ENCODE data around the gene GPR108.
A peak's percentile ranks its signal among the peaks of the same experiment; 100 is the strongest.
"Not testable (repeated sequence)": the region's sequence is repeated elsewhere in the genome, so short reads cannot be mapped to it uniquely, and the experiment has no call there.

The GPR108 gene

GRCh38 chr19:6750062-6750461 is 12.7 kb upstream of the GPR108 start:
- no peak overlapping the region for H3K4me3 ChIP-seq (ENCODE audit: low read length)
- TF ChIP-seq CTCF (IDR thresholded peaks at IDR 0.05; ENCODE audit: insufficient read depth, low read depth, low read length, missing control alignments): no peak
- DNase-seq (ENCODE audit: low read depth): no peak

GRCh38 chr19:6748543-6748942 is 11.2 kb upstream of the GPR108 start:
- not testable (repeated sequence) for DNase-seq (ENCODE audit: low read depth); H3K4me3 ChIP-seq (ENCODE audit: low read length)

DNA sequence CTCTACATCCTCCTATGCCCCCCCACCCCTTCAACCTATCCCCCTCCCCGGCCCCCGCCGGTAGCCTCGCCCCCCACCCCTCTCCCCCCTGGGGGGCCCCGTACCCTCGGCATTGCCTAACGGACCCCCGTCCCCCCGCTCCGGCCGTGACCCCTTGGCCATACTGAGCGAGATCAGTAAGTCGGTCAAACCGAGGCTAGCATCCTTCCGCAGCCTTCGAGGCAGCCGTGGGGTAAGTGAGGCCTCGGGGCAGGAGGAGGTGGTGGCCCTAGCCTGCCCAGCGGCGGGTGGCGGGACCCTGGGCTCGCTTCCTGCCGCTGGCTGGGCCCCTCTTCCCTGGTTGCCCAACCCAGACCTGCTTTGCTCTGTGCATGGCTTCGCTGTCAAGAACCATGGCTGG is 8.6 kb upstream of the GPR108 start:
- TF ChIP-seq CTCF (IDR thresholded peaks at IDR 0.05; ENCODE audit: insufficient read depth, low read depth, low read length, missing control alignments): no peak
- no peak overlapping the region for H3K4me3 ChIP-seq (ENCODE audit: low read length)
- DNase-seq (ENCODE audit: low read depth): no peak

DNA sequence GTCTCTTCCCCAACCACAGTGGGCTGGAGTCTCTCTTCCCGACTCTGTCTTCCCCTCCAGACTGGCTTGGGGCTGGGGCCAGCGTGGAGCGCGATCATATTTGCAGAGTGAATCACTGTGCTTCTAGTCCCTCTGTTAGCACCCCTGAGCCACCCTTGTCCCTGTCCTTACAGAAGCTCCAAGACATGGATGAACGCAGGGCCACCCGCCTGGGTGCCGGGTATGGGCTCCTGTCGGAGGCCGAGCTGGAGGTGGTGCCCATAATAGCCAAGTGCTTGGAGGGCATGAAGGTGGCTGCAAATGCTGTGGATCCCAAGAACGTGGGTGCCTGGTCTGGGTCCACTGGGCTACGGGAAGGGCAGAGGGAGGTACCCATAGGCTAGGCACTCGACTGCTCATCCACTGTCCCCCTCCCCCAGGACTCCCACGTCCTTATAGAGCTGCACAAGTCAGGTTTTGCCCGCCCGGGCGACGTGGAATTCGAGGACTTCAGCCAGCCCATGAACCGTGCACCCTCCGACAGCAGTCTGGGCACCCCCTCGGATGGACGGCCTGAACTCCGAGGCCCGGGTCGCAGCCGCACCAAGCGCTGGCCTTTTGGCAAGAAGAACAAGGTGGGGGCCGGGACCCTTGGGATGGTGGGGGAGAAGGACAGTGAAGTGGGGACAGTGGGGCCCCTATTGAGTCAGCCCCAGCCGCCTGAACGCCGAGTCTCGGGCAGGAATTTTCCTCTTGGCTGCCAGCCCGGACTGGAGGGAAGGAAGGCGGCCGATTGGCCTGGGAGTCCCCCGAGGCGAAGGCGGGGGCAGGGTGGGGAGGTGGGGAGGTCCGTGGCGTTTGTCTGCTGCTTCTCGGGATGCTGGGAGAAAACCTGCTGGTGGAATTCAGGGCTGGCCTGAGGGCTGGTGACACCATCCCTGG is 7.3 kb upstream of the GPR108 start:
- no peak for TF ChIP-seq CTCF (IDR thresholded peaks at IDR 0.05; ENCODE audit: insufficient read depth, low read depth, low read length, missing control alignments)
- DNase-seq (ENCODE audit: low read depth): peak; percentile 92
- no peak overlapping the region for H3K4me3 ChIP-seq (ENCODE audit: low read length)

- DNase-seq (ENCODE audit: low read depth): peak; percentile 41
- H3K4me3 ChIP-seq (ENCODE audit: low read length): no peak overlapping the region
- no peak for TF ChIP-seq CTCF (IDR thresholded peaks at IDR 0.05; ENCODE audit: insufficient read depth, low read depth, low read length, missing control alignments)
Observed at GRCh38 chr19:6743714-6744380, 6.5 kb upstream of the GPR108 start.

DNA sequence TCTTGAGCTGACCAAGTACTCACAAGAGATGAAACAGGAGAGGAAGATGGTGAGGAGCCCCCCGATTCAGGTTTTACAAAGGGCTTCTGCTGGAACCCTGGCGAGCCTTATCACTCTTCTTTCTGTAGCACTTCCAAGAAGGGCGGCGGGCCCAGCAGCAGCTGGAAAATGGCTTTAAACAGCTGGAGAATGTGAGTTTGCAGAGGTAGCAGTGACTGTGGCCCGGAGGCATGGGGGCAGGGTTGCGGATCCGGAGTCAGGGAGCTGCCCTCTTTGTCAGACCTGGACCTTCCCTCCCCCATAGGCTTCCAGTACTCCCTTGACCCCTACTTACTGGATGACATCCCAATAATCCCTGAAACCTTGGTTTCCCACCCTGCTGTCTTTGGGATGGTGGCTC is 5.7 kb upstream of the GPR108 start:
- no peak overlapping the region for H3K4me3 ChIP-seq (ENCODE audit: low read length)
- TF ChIP-seq CTCF (IDR thresholded peaks at IDR 0.05; ENCODE audit: insufficient read depth, low read depth, low read length, missing control alignments): no peak

DNA sequence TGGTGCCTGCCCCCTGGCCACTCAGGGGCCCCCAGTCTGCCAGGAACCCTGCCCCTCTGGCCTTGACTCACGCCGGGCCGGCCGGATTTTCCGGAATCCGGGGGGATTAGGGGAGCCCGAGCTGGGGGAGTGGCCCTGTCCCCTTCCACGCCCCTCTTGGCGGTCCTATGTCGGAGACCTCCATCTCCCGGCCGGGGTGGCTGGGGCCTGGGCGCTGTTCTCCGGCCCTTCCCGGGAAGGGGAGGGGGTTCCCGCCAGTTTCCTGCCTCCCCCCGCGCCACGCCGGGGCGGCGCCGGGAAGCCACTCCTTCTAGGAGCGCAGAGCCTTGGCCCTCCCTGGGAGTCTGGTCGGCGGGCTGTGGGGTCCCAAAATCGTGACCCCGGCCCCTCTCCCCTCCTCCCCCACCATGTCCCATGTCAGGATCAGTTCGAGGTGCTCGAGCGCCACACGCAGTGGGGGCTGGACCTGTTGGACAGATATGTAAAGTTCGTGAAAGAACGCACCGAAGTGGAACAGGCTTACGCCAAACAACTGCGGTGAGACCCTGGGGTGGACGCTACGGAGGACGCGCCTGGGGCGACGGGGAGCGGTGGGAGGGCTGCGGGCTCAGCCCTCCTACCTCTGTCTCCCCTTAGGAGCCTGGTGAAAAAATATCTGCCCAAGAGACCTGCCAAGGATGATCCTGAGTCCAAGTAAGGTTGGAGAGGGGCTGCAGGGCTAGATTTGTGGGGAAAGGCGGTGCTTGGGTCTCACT is 3.4 kb upstream of the GPR108 start:
- DNase-seq (ENCODE audit: low read depth): peak; percentile 54
- peak overlapping the region; percentile 81 for H3K4me3 ChIP-seq (ENCODE audit: low read length)
- no peak for TF ChIP-seq CTCF (IDR thresholded peaks at IDR 0.05; ENCODE audit: insufficient read depth, low read depth, low read length, missing control alignments)

More for the DNA sequence above, 5.7 kb upstream of the GPR108 start:
- no peak for DNase-seq (ENCODE audit: low read depth)
